Hematopoietic multipotent progenitor cell treated with erythropoietin and hydrocortisone succinate and interleukin-3 and kit ligand, for 8 days (in vitro differentiated cells): ENCODE data around the gene NVL.
A peak's percentile ranks its signal among the peaks of the same experiment; 100 is the strongest.
"Not testable (repeated sequence)": the region's sequence is repeated elsewhere in the genome, so short reads cannot be mapped to it uniquely, and the experiment has no call there.

ENCODE experiments used
- DNase-seq: peaks from one replicate; pipeline ENCODE4 v3.0.0-alpha.2; 2015

NVL gene

GRCh38 chr1:224333939-224334786 is 4.2 kb upstream of the NVL start:
- DNase-seq: peak; percentile 62

DNA sequence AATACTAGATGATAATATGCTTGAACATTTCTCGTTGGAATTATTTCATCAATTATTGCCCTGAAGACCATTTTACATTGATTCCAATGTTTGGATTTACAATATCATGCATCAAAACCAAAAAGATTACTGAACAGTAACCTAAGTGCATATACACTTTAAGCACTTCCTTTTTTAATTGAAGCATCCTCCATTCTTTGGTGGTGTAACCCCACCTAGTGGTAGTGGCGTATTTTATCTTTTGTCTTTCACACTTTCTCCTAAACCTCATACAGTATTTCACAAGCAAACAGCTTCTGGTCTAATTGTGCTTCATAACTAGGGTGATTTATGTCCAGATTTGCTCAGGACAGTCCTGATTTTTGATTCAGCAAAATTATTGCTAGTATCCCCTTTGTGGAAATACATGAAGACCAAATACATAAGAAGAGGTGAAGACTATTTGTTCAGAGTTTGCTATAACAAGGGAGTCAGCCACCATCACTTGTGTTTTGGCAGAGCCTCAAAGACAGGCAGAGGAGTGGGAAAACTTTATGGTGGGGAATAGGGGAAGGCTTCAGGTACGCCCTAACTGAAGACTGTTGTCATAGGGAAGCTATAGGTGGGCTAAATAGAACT is 3.4 kb upstream of the NVL start:
- DNase-seq: peak; percentile 85

DNA sequence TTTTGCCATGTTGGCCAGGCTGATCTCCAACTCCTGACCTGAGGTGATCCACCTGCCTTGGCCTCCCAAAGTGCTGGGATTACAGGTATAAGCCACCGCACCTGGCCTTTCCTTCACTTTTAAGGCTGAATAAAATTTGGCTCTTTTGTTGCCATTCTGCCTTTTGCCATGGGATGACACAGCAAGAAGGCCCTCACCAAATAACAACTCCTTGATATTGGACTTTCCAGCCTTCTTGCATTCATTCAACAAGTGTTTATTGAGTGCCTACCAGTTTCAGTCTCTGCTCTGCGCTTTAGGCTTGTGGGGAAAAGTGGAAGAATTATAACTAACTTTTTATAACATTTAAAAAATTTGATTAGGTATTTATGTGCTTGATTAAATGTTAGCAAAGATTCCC is 1.9 kb upstream of the NVL start:
- no peak for DNase-seq

DNA sequence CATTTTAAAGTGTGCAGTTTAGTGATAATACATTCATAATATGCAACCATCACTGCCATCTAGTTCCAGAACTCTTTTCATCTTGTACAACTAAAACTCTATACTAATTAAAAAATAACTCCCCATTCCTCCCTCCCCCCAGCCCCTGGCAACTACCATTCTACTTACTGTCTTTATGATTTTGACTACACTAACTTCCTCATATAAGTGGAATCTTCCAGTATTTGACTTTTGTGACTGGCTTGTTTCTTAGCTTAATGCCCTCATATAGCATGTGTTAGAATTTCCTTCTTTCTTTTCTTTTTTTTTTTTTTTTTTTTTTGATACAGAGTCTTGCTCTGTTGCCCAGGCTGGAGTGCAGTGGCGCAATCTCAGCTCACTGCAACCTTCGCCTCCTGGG is 1.4 kb upstream of the NVL start:
- no peak for DNase-seq

GRCh38 chr1:224329484-224329841 is 509 bp downstream of the NVL start:
- DNase-seq: no peak

GRCh38 chr1:224328644-224329043 is 1.3 kb downstream of the NVL start:
- no peak for DNase-seq

- DNase-seq: peak; percentile 10
Measured at GRCh38 chr1:224325959-224326358, 4.0 kb downstream of the NVL start.

DNA sequence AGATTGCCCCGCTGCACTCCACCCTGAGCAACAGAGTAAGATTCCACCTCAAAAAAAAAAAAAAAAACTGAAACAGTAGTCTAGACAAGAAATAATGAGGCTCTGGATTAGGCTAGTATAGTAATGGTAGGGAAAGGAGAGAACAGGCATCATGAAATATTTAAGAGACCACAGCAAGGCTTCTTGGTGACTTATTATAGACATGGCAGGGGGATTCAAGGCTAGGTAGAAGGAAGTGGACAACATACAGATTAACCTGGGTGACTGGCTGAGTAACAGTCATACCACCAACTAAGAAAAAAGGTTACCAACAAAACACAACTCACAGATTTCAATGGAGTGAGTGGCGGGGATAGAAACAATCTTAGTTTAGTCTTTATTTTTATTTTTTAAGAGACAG is 8.3 kb downstream of the NVL start:
- DNase-seq: no peak

GRCh38 chr1:224317383-224318045 is 12.5 kb downstream of the NVL start:
- no peak for DNase-seq

DNA sequence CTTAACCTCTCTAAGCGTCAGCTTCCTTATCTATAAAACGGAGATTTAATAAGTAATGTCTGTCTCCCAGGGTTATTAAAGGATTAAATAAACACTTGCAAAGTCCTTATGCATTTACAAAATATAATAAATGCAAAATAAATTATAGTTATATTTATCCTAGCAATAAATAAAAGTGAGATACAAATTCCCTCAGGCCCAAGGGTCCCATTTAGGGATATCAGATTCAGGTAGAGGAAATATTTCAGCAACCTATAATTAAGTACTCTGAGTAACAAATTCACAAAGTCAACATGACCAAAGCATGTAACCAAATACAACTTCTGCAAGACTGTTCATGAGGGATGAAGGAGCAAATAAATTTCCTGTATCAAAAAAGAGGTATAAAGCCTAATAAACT is 17.9 kb downstream of the NVL start:
- DNase-seq: no peak

DNA sequence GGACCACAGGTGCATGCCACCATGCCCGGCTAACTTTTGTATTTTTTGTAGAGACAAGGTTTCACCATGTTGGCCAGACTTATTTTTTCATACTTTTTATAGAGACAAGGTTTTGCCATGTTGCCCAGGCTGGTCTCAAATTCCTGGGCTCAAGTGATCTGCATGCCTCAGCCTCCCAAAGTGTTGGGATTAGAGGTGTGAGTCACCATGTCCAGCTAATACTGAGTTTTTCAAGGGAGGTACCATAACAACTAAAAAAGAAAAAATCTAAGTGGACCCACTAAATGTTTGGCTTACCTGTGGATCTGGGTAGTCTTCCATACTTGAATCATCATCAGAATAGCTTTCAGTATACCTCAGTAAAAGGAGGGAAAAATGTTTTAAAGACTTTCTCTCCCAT is 18.5 kb downstream of the NVL start:
- DNase-seq: not testable (repeated sequence)

DNA sequence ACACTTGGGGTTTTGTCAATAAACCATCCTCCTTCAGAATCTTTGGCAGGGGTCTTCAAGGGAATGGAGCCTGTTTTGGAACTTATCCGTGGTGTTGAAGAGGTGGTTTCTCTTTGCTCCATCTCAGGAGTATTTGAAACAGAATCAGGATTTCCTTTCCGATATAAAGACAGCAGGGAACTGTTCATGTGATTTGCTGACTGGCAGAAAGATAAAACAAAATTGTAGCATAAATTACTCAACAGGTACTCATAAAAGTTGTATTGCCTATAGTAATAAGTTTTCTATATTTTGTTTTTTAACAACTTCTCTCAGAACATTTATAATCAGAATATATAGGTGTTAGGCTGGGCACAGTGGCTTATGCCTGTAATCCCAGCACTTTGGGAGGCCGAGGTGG is 21.9 kb downstream of the NVL start:
- no peak for DNase-seq

DNA sequence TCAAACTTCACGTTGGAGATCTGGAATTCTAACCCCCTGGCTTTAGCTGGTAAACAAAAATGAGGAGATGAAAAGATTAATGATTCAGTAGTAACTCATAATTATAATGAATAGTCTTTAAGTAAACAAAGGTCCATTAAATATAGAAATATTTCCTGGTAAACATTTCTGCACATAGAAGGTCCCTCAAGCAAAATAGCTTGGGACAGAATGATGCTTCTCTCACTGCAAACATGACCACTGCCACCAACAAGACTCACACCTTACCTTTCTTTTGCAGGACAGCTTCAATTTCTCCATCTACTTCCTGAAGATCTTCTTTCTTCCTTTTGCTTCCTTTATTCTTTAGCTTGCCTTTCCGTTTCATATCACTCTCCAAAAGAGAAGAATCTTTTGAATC is 25.2 kb downstream of the NVL start:
- no peak for DNase-seq

DNA sequence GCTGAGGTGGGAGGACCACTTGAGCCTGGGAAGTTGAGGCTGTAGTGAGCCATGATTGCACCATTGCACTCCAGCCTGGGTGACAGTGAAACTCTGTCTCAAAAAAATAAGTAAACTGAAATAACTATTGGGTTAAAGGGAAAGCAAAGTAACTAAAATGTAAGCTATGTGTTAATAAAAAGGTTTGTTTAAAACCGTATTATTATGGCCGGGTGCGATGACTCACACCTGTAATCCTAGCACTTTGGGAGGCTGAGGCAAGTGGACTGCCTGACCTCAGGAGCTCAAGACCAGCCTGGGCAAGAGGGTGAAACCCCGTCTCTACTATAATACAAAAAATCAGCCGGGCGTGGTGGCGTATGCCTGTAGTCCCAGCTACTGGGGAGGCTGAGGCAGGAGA is 27.0 kb downstream of the NVL start:
- DNase-seq: no peak

DNA sequence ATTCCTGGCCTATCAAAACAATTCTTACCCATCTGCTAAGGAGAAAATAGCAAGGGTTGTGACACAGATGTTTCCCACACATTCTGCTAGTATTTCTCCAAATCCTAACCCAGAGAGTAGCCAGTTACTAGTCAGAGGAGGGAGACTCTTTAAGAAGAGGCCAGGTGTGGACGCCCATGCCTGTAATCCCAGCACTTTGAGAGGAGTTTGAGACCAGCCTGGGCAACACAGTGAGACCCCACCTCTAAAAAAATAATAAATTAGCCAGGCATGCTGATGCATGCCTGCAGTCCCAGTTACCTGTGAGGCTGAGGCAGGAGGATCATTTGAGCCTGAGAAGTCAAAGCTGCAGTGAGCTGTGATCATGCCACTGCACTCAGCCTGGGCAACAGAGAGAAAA is 28.6 kb downstream of the NVL start:
- DNase-seq: no peak

GRCh38 chr1:224300346-224300745 is 29.6 kb downstream of the NVL start:
- DNase-seq: no peak

GRCh38 chr1:224298346-224299330 is 31.3 kb downstream of the NVL start:
- no peak for DNase-seq

- no peak for DNase-seq
Measured at GRCh38 chr1:224294775-224295174, 35.2 kb downstream of the NVL start.

GRCh38 chr1:224292419-224292818 is 37.6 kb downstream of the NVL start:
- DNase-seq: no peak

DNA sequence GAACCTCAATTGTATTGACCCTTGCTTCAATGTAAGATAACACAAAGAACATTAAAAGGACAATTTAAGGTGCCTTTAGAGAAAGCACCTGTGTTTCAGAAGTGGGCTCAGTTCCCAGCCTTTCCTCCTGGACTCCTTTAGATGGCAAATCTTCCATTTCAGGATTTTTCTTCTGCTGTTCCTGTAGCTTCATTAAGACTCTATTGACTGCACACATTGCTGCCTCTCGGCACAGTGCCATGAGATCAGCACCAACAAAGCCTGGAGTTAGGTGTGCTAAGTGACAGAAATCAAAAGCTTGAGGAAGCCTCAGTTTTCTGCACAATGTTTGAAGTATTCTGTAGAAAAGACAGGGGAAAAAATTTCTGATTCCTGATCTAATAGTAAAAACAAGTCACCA is 40.6 kb downstream of the NVL start:
- no peak for DNase-seq

DNA sequence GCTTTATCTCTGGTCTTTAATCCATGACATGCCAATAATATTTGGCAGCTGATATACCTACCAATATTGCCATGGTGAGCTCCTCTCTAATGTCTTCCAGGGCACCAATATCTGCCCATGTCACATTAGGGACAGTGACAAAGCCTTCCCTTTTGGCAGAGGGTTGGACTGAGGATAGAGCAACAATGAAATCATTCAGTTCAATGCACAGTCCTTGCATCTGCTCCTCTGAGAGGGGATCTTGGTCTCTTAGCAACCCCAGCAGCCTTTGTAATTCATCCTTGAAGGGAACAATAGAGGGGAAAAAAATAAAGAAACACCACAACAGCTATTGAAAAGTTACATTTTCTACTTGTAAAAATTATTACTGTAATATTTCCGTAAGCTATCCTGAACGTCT is 42.3 kb downstream of the NVL start:
- no peak for DNase-seq

- DNase-seq: no peak
Measured at GRCh38 chr1:224282140-224282539, 47.8 kb downstream of the NVL start.
